KOPT-K1 (cell line): ENCODE results near the gene CALU.

Experiments used
- H3K27ac ChIP-seq: fragments of 200-600 bp; sonication (generic); 2 replicates; pipeline ENCODE4 v1.5.1; 2016; ENCODE audit warnings: antibody characterized with exemption, mild to moderate bottlenecking, low read depth, low read length; ENCODE audit not compliant: poor library complexity, severe bottlenecking
- H3K36me3 ChIP-seq: fragments of 200-600 bp; sonication (generic); 2 replicates; pipeline ENCODE4 v1.5.1; 2017; ENCODE audit warnings: antibody characterized with exemption, mild to moderate bottlenecking, low read length, moderate library complexity; ENCODE audit not compliant: insufficient read depth
- H3K9me3 ChIP-seq: fragments of 200-600 bp; sonication (generic); 2 replicates; pipeline ENCODE4 v1.5.1; 2017; ENCODE audit warnings: antibody characterized with exemption, low read length, mild to moderate bottlenecking; ENCODE audit not compliant: insufficient read depth, poor library complexity, severe bottlenecking

CALU gene

DNA sequence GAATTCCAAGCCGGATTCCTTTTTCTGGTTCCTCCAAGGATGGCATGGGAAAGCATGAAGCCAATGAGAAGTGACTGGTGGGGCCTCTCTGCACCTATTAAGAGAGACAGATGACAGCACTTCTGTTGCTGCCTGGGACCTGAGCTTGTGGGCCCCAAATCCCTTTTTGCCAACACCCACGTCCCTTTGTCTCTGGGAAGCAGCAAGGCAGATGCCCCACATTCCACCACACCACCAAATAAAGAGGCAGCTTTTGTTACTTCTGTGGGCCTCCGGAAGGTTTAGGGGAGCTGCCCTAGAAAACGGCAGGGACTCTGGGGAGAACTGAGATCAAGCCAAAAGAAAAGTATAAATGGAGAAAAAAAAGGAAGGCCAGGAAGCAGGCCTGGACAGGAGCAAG lies 56.0 kb downstream of the CALU start:
- H3K9me3 ChIP-seq = no peaks in the 10 kb centered on the region
- H3K36me3 ChIP-seq = peaks cover 22% of the 10 kb centered on the region; the same call in 1 of the 2 replicates
- no peak overlapping the region for H3K27ac ChIP-seq

DNA sequence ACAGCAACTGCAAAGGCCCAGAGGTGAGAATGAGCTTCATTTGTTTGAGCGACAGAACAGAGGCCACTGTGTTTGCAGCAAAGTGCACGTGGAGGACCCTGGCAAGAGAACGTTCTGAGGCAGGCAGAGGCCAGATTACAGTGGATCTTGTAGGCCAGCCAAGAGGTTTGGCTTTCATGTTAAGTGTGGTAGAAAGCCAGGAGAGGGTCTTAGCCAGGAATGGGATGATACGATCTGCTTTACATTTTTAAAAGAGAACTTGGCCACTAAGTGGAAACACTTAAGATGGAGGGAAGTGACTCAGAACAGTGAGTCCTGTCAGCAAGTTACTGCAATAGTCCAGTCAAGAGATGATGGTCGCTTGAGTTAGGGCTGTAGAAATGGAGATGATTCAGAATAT lies 57.2 kb downstream of the CALU start:
- H3K27ac ChIP-seq = no peak overlapping the region
- H3K9me3 ChIP-seq = no peaks in the 10 kb centered on the region
- peaks cover 27% of the 10 kb centered on the region; the same call in 1 of the 2 replicates for H3K36me3 ChIP-seq

DNA sequence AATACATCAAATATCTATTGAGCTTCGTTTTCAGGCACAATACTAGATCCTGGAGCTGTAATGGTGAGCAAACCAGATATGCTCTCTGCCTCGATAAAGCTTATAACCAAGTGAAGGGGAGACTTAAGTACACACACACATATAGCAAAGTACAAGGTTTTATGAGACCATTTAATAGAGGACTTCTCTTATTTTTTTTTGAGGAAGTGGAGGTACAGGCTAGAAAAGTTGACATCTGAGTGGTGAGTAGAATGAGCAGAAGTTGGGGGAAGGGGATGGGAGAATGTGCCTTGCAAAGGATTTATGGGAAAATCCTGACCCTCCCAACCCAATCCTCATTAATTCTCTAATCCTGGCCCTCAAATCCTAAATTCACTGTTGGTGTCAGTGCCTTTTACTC lies 60.3 kb downstream of the CALU start:
- Histone ChIP-seq H3K36me3 (peaks cover 52% of the 10 kb centered on the region; the same call in 1 of the 2 replicates), H3K9me3 (no peaks in the 10 kb centered on the region), H3K27ac (no peak overlapping the region)

GRCh38 chr7:128800567-128800966 lies 61.4 kb downstream of the CALU start:
- H3K9me3 ChIP-seq = no peaks in the 10 kb centered on the region
- H3K27ac ChIP-seq = no peak overlapping the region
- peaks cover 52% of the 10 kb centered on the region; the same call in 1 of the 2 replicates for H3K36me3 ChIP-seq

- peaks cover 56% of the 10 kb centered on the region; the same call in 1 of the 2 replicates for H3K36me3 ChIP-seq
- H3K27ac ChIP-seq = no peak overlapping the region
- H3K9me3 ChIP-seq = no peaks in the 10 kb centered on the region
Observed at GRCh38 chr7:128801003-128801402, 61.8 kb downstream of the CALU start.

DNA sequence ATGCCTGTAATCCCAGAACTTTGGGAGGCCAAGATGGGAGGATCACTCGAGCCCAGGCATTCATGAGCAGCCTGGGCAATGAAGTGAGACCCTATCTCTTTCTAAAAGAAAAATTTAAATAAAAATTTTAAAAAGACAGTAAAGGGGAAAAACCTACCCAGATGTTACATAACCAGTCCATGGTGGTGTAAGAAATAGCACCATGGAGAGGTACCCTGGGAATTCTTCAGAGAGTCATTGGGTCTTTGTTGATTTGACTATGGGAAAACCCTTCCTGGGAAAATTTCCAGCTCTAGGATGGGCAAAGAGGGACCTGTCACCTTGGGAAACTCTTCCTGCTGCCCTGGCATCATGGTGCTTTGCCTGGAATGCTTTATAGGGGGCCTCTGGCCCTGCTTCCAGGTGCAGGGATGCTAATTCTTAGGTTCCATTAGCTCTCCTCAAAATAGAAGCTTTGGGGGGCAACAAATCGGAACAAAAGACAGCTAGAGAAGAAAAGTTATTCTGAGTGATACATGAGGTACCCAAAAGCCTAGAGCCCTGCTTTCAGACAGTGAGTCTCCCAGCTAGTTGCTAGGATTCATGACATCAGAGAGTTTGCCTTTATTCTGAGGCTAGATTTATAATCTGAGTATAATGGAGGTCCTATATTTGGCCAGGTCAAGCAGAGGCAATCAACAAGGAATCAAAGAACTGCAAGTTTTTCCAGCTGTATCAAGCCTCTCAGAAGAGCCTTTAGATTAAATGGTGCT lies 62.7 kb downstream of the CALU start:
- Histone ChIP-seq H3K27ac (no peak overlapping the region), H3K36me3 (peaks cover 60% of the 10 kb centered on the region; the same call in 1 of the 2 replicates), H3K9me3 (no peaks in the 10 kb centered on the region)

- Histone ChIP-seq H3K9me3 (no peaks in the 10 kb centered on the region), H3K27ac (no peak overlapping the region), H3K36me3 (peaks cover 78% of the 10 kb centered on the region; the same call in 1 of the 2 replicates)
Observed at GRCh38 chr7:128804484-128804883, 65.3 kb downstream of the CALU start.

GRCh38 chr7:128805225-128805624 lies 66.1 kb downstream of the CALU start:
- H3K36me3 ChIP-seq = peaks cover 85% of the 10 kb centered on the region
- no peak overlapping the region for H3K27ac ChIP-seq
- no peaks in the 10 kb centered on the region for H3K9me3 ChIP-seq

DNA sequence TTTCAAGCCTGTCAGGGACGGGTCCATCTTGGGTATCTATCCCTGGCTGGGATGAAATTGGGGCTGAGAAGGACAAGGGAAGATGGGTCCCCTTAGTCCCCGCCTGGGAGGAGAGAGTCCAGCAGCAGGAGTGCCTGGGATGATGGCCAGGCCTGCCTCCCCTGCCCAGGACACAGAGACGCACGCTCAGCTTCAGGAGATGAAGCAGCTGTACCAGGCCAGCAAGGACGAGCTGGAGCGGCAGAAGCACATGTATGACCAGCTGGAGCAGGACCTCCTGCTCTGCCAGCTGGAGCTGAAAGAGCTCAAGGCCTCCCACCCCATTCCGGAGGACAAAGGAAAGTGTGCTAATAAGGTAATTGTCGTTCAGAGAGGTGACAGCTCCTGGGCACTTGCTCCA lies 68.0 kb downstream of the CALU start:
- peaks cover 90% of the 10 kb centered on the region for H3K36me3 ChIP-seq
- no peak overlapping the region for H3K27ac ChIP-seq
- no peaks in the 10 kb centered on the region for H3K9me3 ChIP-seq

DNA sequence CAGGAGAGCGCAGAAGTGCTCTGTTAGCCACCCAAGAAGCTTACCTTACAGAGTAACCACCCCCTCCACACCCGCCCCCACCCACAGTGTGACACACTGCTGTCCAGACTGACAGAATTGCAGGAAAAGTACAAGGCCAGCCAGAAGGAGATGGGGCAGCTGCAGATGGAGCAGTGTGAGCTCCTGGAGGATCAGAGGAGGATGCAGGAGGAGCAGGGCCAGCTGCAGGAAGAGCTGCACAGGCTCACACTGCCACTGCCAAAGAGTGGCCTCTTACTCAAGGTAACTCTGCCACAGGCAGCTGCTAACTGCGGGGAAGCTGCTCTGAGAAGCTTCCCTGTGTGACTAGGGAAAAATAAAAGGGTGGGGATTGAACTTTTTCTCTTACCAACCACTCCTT lies 70.2 kb downstream of the CALU start:
- Histone ChIP-seq H3K27ac (no peak overlapping the region), H3K9me3 (no peaks in the 10 kb centered on the region), H3K36me3 (peaks cover 73% of the 10 kb centered on the region)

DNA sequence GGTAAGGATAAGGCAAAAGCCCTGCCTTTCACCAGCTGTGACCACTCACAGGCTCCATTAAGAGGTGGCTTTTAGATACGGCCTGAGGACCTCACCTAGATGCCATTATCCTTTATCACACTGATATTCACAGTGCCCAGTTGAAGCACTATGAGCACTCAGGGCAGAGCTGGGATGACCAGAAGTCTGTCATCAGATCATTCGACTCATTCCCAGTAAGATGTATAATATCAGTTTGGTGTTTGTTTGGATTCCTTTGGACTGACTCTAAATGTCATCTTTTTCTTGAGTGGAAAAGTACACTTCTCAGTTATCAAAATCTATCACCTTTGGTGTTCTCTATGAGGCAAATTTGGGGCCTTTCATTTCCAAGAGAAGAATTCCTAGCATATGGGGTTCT lies 71.3 kb downstream of the CALU start:
- Histone ChIP-seq H3K9me3 (no peaks in the 10 kb centered on the region), H3K36me3 (peaks cover 62% of the 10 kb centered on the region), H3K27ac (no peak overlapping the region)

GRCh38 chr7:128810997-128811396 lies 71.8 kb downstream of the CALU start:
- no peak overlapping the region for H3K27ac ChIP-seq
- H3K36me3 ChIP-seq = peaks cover 57% of the 10 kb centered on the region
- no peaks in the 10 kb centered on the region for H3K9me3 ChIP-seq

GRCh38 chr7:128811631-128812430 lies 72.7 kb downstream of the CALU start:
- peaks cover 48% of the 10 kb centered on the region for H3K36me3 ChIP-seq
- no peaks in the 10 kb centered on the region for H3K9me3 ChIP-seq
- H3K27ac ChIP-seq = no peak overlapping the region

DNA sequence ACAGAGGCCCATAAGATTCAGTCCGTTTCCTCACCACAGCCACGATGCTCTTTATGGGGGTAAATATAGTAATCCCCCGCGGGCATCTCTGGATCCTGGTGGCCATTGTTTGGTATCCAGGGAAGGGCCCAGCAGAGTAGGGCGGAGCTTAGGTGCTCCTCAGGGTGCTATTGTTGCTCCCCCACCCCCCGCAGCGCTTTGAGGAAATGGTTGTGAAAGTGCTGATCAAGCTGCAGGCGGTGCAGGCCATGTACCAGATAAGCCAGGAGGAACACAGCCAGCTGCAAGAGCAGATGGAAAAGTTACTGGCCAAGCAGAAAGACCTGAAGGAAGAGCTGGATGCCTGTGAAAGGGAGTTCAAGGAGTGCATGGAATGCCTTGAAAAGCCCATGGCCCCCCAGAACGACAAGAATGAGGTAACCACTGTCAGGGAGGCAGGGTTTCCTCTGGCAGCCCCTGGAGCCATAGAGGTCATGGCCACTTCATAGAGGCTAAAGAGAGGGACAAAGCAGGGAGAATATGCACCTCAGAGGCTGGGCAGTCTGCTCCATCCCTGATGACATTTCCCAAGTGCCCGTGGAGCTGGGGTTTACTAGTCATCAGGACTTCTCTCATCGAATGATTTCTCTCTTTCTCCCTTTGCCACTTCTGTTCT lies 73.5 kb downstream of the CALU start:
- peaks cover 41% of the 10 kb centered on the region for H3K36me3 ChIP-seq
- no peaks in the 10 kb centered on the region for H3K9me3 ChIP-seq
- H3K27ac ChIP-seq = no peak overlapping the region

DNA sequence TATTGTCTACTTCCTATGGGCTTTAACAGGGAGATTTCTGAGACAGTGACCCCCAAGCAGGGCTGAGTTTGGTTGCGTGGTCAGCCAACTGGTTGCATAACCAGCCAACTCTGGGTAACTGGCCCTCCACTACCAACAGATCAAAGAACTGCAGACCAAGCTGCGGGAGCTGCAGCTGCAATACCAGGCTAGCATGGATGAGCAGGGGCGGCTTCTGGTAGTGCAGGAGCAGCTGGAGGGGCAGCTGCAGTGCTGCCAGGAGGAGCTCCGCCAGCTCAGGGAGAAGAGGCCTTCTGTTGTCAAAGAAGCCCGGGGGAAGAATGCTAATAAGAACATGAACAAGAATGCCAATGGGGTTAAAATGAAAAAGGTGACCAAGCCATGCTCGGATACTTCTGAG lies 75.3 kb downstream of the CALU start:
- no peaks in the 10 kb centered on the region for H3K9me3 ChIP-seq
- peaks cover 25% of the 10 kb centered on the region for H3K36me3 ChIP-seq
- H3K27ac ChIP-seq = no peak overlapping the region
